ENCODE results near the gene CLIC4. TPM values are rescaled to one million over a fixed set of nuclear protein-coding genes. Genes with fewer than 3 reads are reported as not detected.

CLIC4 gene
- total and polyA plus RNA-seq, 4 donors, result 15.0 to 40.7 (median 28.4) TPM

DNA sequence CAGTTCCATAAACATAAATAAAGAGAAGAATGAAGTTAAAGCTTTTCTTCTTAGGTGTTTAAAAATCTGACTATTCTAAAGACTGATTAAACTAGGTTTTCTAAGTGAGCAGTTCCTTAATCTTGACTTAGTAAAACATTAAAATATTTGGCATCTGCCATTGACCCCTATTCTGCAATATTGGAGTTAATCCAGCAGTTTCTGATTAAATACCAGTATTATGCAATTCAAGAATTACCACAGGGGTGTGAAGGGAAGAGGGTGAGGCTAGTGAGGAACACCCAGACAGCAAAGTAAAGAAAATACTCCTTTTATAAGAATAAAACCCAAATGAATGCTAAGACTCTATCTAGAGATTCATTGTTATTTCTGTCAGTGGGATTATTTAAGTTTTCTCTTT, 40.9 kb downstream of the CLIC4 start:
- no peak for TF ChIP-seq GABPA (IDR thresholded peaks at IDR 0.05 in 1 of 2, conservative IDR thresholded peaks at IDR 0.05 in 1 of 2)
- TF ChIP-seq JUND (IDR thresholded peaks at IDR 0.05), result peak in 1 of 2 donors; percentile 71
- peak; percentile 35 for TF ChIP-seq HNF4G (IDR thresholded peaks at IDR 0.05)
- peak; percentile 88 to 91 for TF ChIP-seq RXRA (IDR thresholded peaks at IDR 0.05)
- no peak for TF ChIP-seq FOXA1 (IDR thresholded peaks at IDR 0.05)
- peak; percentile 44 for TF ChIP-seq SP1 (IDR thresholded peaks at IDR 0.05)
- peak; percentile 35 to 39 for TF ChIP-seq RAD21 (IDR thresholded peaks at IDR 0.05)
- TF ChIP-seq, protein P1, sequence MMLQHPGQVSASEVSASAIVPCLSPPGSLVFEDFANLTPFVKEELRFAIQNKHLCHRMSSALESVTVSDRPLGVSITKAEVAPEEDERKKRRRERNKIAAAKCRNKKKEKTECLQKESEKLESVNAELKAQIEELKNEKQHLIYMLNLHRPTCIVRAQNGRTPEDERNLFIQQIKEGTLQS (IDR thresholded peaks at IDR 0.05), result peak; percentile 61
- TF ChIP-seq HNF4A (conservative IDR thresholded peaks at IDR 0.05), result peak; percentile 84 to 90
- TF ChIP-seq, protein P2, sequence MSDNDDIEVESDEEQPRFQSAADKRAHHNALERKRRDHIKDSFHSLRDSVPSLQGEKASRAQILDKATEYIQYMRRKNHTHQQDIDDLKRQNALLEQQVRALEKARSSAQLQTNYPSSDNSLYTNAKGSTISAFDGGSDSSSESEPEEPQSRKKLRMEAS (IDR thresholded peaks at IDR 0.05), result peak; percentile 29
- TF ChIP-seq, protein P3, sequence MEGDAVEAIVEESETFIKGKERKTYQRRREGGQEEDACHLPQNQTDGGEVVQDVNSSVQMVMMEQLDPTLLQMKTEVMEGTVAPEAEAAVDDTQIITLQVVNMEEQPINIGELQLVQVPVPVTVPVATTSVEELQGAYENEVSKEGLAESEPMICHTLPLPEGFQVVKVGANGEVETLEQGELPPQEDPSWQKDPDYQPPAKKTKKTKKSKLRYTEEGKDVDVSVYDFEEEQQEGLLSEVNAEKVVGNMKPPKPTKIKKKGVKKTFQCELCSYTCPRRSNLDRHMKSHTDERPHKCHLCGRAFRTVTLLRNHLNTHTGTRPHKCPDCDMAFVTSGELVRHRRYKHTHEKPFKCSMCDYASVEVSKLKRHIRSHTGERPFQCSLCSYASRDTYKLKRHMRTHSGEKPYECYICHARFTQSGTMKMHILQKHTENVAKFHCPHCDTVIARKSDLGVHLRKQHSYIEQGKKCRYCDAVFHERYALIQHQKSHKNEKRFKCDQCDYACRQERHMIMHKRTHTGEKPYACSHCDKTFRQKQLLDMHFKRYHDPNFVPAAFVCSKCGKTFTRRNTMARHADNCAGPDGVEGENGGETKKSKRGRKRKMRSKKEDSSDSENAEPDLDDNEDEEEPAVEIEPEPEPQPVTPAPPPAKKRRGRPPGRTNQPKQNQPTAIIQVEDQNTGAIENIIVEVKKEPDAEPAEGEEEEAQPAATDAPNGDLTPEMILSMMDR (IDR thresholded peaks at IDR 0.05; ENCODE audit: low read depth, low read length, missing input control), result no peak
- TF ChIP-seq EGR1 (IDR thresholded peaks at IDR 0.05; ENCODE audit: low read depth in 2 of 2), result no peak
- TF ChIP-seq, protein P4, sequence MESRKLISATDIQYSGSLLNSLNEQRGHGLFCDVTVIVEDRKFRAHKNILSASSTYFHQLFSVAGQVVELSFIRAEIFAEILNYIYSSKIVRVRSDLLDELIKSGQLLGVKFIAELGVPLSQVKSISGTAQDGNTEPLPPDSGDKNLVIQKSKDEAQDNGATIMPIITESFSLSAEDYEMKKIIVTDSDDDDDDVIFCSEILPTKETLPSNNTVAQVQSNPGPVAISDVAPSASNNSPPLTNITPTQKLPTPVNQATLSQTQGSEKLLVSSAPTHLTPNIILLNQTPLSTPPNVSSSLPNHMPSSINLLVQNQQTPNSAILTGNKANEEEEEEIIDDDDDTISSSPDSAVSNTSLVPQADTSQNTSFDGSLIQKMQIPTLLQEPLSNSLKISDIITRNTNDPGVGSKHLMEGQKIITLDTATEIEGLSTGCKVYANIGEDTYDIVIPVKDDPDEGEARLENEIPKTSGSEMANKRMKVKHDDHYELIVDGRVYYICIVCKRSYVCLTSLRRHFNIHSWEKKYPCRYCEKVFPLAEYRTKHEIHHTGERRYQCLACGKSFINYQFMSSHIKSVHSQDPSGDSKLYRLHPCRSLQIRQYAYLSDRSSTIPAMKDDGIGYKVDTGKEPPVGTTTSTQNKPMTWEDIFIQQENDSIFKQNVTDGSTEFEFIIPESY (IDR thresholded peaks at IDR 0.05), result peak; percentile 68
- peak; percentile 75 for TF ChIP-seq NR2F2 (IDR thresholded peaks at IDR 0.05)
- no peak for TF ChIP-seq TAF1 (conservative IDR thresholded peaks at IDR 0.05)
- TF ChIP-seq, protein P5, sequence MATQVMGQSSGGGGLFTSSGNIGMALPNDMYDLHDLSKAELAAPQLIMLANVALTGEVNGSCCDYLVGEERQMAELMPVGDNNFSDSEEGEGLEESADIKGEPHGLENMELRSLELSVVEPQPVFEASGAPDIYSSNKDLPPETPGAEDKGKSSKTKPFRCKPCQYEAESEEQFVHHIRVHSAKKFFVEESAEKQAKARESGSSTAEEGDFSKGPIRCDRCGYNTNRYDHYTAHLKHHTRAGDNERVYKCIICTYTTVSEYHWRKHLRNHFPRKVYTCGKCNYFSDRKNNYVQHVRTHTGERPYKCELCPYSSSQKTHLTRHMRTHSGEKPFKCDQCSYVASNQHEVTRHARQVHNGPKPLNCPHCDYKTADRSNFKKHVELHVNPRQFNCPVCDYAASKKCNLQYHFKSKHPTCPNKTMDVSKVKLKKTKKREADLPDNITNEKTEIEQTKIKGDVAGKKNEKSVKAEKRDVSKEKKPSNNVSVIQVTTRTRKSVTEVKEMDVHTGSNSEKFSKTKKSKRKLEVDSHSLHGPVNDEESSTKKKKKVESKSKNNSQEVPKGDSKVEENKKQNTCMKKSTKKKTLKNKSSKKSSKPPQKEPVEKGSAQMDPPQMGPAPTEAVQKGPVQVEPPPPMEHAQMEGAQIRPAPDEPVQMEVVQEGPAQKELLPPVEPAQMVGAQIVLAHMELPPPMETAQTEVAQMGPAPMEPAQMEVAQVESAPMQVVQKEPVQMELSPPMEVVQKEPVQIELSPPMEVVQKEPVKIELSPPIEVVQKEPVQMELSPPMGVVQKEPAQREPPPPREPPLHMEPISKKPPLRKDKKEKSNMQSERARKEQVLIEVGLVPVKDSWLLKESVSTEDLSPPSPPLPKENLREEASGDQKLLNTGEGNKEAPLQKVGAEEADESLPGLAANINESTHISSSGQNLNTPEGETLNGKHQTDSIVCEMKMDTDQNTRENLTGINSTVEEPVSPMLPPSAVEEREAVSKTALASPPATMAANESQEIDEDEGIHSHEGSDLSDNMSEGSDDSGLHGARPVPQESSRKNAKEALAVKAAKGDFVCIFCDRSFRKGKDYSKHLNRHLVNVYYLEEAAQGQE (IDR thresholded peaks at IDR 0.05), result no peak
- TF ChIP-seq YY1 (IDR thresholded peaks at IDR 0.05), result peak; percentile 69
- TF ChIP-seq FOXA2 (IDR thresholded peaks at IDR 0.05), result peak; percentile 36
- Histone ChIP-seq H3K27me3 (ENCODE audit: control insufficient read depth in 4 of 4, insufficient read depth in 4 of 4, low read length in 3 of 4) (no peaks in the 10 kb centered on the region), H3K9me3 (ENCODE audit: control insufficient read depth in 4 of 4, low read length in 3 of 4) (no peaks in the 10 kb centered on the region), H3K9ac (ENCODE audit: low read depth in 1 of 2, low read length in 2 of 2) (no peak overlapping the region), H3K4me3 (ENCODE audit: low read depth in 1 of 3, low read length in 3 of 3) (peak overlapping the region in 1 of 3 donors; percentile 20), H3K27ac (ENCODE audit: low read depth in 1 of 2, low read length in 2 of 2) (peak overlapping the region; percentile 3 to 39), H3K36me3 (ENCODE audit: control insufficient read depth in 4 of 4, insufficient read depth in 3 of 4, low read depth in 1 of 4, low read length in 3 of 4) (no peaks in the 10 kb centered on the region), H3K4me1 (ENCODE audit: control insufficient read depth in 4 of 4, insufficient read depth in 4 of 4, low read length in 3 of 4) (peaks cover 12 to 40% (median 36%) of the 10 kb centered on the region in 4 donors)
- DNase-seq (ENCODE audit: low spot score), result no peak
